Suppressor macrophage (primary cell): ENCODE data around the gene CELF2.
"Not testable (repeated sequence)": the region's sequence is repeated elsewhere in the genome, so short reads cannot be mapped to it uniquely, and the experiment has no call there.

Source experiments
- DNase-seq, 4 experiments: peaks; one replicate each; pipeline ENCODE4 v3.0.0-alpha.2; 2020 to 2022

Gene CELF2

DNA sequence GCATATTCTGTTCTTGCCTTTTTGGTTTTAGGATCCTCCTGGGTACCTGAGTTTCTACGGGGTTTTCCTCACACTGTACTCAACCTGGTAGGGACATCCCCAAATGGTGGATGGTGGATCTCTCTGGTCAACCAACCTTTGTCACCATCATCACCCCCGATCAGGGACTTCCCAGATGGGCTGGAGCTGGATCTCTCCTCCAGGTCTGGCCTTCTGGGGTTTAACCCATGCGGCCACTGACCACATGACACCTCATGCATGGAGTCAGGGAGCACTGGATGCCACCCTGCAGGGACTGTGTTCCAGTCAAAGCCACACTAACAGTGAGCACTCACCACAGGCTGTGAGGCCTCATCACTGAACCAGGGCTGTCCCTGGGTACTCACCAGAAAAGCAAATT is 80.0 kb downstream of the CELF2 start:
- DNase-seq = no peak

DNA sequence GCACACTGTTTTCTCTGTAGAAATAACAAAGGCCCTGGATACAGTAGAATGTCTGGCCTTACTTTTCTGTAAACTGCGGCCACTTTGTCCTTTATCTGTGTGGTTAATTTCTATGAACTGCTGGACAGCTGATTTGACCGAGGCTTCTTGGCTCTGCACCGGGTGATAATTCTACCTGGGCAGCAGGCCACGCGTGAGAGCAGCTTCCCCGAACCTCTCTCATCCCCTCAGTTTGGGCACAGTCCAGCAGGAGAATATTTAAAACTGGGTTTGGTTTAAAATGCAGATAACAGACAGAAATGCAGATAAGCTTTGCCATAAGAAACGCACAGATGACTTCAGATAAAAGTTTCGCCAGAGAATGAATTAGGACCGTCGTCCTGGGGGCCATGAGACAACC is 81.0 kb downstream of the CELF2 start:
- DNase-seq = no peak

DNA sequence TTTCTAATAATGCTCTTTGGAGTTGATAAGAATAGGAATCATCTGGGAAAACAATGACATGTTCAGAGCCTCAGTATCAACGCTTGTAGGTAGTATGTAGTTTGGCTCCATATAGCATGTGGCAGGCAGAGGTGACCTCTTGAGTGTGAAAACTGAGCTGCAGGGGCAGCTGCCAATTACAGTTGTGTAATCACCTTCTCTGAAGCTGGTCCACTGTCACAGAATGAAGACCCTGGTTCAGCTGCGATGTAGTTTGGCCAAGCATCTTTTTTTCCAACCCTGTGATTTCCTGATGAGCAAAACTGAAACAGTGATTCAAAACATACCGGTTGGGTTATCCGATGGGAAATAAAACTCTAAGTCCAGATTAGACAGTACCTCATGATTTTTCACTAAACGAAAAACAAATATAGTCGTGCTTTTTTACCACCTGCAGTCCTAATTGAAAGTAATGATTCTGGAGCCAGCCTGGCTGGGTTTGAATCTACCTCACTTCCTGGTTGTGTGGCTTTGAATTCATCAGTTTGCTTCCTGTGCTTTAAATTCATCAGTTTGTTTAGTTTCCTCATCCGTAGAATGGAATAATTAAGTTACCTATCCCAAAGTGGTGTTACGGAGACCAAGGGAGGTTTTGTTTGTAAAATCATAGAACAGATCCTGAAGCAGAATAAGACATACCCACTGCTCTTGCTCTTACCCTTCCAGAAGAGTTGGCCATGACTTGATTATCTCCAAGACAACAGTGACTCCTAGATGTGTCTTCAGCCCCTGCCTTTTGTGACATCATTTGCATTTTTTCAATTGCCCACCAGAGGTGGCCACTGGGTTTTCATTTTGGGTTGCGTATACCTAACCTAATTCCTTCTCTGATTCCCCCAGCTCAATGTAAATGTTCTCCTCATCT is 87.4 kb downstream of the CELF2 start:
- no peak for DNase-seq

DNA sequence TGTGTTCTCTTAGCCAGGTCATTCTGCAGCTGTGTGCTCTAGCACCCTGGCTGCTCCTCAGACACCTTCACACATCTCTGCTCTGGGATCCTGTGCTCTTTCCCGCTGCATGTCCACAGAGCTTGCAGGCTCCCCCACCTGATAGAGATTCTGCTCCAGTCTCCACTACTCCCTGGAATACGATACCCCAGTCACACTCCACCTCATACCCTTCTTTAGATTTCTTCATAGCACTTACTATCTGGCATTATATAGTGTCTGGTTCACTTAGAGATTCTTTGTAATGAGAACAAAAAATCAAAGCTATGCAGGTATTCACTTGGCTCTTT is 88.0 kb downstream of the CELF2 start:
- no peak for DNase-seq

DNA sequence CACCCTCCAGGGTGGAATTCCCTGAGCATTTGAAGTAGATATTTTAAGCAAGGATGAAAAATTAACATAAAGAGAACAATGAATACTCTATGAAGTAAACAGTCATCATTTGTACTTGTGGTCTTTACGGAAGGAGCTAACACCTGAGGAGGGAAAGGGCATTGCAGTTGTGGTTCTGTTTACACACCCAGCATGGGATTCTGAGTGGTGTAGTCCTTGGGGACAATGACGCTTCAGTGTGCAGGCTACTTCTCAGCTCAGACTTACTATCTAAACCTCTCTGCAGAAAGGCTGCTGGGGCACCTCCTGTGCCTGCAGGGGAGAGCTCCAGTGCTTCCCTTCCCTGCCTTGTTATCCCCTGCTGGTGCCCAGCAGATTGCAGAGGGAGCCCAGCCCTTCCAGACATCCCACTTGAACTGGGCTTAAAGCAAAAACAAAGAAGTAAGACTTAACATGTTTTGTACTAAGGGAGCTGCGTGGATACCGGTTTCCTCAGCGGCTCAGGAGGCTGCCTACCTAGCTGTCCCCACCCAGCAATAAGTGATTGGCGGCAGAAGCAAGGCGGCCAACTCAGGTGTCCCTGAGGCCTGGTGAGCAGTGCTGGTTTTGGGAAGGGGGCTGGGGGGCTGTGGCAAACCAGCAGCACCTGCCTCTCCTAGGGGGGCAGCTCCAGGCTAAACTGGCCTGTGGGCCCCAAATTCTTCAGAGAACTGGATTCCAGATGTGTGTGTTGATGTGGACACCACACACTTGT is 89.1 kb downstream of the CELF2 start:
- no peak for DNase-seq

DNA sequence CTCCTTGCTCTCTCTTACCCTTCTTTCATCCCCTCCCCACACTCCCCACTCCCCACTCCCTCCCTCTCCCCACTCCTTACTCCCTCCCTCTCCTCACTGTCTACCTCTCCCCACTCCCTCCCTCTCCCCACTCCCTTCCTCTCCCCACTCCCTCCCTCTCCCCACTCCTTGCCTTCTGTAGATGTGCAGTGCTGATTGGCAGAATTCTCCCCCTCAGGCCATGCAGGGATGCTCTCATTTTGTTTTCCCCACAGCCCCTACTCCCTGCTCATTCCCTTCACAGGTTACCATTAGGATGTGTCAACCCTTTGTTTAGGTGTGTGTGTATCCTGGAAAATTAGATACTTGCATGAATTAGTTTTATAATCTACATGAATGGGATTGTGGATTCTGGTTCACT is 90.3 kb downstream of the CELF2 start:
- DNase-seq = no peak

DNA sequence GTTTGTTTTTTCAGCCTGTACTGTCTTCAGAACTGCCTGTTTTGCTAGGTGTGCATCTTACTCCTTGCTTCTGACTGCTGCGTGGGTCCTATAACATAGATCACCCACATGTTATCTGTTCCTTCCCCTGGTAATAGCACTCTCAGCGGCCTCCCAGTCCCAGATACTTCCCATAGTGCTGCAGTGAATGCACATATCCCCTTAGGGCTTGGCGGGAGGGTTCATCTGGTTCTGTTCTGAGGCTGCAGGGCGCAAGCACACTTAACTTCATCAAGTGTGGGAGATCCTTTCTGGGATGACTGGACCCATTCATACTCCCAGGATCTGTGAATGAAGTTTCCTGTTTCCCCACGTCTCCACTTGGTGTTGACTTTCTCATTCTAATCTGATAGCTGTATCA is 90.7 kb downstream of the CELF2 start:
- DNase-seq = no peak

DNA sequence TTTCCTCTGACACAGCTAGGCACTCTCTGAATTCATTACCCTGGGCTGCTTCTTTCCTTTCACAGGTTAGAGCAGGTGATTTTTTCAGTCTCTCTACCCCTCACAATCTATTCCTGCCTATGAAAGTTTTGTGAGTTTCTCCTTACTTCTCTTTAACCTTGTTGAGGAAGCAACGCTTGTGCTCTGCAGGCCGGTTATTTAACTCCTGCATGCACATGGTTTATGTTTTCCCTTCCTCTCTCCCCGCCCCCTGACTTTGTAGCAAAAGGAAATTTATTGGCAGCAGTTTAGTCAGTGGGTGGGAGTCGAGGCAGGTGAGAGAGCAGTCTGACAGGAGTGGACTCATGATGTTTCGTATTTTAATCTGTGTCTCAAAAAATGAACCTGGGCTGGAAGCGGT is 91.9 kb downstream of the CELF2 start:
- DNase-seq = no peak

DNA sequence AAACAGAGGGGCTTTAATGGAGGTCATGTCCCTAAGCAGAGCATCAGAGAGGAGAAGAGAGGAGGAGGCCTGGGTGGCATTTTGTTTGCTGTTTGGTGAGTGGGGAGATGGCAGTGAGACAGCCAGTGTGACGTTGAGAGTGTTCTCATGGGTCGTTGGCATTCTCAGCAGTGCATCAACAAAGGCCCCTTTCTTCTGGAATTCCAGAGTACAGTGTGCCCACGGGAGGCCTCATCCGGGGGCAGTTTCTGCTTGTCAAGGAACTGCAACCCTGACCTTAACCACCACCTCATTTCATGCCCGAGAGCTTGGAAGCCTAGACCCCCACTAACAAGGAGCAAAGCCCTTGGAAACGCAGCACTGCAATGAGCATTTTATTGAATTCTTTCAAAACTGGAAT is 92.9 kb downstream of the CELF2 start:
- DNase-seq = no peak

DNA sequence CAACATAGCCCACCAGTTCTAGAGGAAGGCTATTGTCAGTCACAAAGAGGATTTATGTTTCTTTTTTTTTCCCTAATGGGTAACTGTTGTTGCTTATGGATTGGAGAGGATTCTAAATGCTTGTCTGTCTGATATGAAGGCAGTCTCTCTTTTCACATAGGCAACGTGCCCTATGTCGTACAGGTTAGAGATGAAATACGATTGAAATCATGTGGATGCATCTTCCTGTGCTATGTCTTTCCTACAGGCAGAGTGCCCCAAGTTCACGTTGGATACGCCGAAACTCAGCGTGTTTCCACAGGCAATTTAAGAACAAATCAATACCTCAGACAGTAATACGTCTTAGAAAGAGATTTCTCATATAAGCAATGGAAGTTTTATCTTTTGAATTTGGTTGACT is 93.8 kb downstream of the CELF2 start:
- DNase-seq = no peak

DNA sequence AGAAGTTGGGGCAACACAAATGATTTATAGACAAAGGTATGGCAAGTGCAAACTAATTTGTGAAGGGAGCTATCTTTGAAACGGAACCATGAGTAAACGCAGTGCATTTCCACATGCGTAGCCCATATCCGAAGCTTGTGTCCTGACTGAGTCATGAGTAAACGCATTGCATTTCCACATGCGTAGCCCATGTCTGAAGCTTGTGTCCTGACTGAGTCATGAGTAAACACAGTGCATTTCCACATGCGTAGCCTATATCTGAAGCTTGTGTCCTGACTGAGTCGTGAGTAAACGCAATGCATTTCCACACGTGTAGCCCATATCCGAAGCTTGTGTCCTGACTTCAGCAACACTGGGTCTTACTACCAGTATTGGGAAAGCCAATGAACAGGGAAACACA is 95.0 kb downstream of the CELF2 start:
- no peak for DNase-seq

DNA sequence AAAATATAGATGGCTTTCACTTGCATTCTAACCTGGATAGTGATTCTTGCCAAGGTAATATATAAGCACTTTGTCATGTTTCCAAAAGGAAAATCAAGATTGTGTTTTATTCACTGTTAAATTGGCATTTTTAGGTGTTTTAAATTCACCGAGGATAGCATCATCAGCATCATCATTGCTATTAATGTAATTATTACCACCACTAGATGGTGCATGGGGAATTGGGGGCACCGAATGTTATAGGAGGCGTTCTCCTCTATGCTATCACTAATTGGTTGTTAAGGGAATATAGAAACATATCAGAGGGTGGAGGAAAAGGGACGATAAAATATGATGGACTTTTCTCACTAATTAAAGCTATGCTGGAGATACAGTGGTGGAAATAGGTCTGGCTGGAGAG is 95.5 kb downstream of the CELF2 start:
- peak; percentile 21 to 76 (median 51) for DNase-seq

DNA sequence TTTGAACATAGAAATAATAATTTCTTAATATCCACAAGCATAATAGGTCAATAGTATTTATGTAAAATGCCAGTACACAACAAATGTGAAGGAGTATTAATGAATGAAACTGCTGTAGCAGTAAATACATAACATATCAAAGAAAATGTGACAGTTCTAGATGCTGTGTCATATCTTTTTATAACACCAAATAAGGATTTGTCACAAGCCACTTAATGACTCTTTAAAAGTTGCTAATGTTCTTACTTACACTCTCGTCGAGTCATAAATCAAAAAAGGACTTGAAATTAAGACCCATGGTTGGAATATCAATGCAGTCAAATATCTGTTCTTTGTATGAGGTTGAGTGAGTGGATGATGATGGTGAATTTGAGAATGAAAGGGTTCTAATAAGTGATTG is 96.6 kb downstream of the CELF2 start:
- no peak for DNase-seq

DNA sequence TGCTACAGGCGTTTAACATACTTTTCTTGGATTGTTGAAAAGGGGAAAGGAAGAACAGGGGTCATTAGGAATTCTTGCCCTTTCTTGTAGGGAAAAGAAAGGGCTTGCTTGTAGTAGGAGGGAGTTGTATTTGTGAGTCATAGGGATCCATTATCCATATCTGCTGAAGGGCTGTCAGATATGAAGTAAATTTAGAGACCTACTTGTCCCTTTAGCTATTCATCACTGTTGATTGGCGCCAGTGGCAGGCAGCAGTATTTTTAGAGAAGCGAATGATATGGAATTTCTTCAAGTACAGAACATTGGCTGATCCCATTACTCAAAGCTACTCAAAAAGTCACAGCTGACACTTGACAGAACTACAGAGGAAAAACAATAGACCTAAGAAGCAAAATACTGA is 97.7 kb downstream of the CELF2 start:
- DNase-seq = no peak

DNA sequence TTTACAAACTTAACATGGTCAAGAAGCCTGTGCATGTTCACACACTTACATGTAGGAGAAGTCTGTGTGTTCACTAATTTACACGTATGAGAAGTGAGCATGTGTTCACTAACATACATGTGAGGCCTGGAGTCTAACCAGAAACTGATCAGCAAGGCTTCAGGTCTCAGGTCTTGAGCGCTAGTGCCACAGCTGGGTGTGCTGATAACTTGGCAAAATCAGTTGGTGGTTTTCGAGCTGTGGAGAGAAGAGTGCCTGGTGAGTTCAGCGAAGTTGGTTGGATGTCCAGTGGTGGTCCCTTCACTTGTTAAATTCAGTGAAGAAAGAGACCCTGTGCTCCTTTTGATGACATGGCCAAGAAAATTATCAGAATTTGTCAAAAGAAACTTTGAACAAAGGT is 98.7 kb downstream of the CELF2 start:
- no peak for DNase-seq

DNA sequence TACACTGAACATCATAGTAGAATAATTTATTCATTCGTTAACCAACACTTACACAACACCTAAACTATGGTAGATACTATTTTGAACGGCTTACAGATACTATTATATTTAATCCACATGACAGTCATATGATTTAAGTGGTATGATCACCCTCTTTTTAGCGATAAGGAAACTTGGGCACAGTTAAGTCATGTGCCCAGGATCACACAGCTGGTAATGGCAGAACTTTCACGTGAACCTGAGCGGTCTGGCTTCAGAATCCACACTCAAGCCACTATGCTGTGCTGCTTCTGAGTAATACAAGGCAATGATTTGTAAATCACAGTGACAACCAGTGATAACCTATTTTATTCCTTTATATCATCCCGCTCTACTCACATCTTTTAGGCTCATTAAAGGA is 99.1 kb downstream of the CELF2 start:
- DNase-seq = no peak

DNA sequence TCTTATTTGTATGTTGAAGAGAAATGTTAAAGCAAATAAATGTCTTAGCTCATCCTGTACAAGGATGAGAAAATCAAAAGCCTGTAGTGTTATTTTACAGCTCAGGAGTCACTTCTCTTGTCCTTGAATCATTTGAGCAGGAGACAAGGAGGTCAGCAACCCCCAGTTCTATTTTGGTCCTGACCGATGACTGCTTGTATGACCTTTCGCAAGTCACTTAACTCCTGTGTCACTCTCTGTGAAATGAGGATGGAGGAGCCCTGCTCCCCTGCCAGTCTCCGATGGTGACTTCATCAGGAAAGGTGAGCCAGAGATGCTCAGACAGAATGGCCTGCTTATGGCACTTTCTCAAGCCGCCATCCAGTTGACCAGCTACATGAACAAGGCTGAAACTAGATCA is 101.0 kb downstream of the CELF2 start:
- peak; percentile 23 to 62 (median 32) for DNase-seq

DNA sequence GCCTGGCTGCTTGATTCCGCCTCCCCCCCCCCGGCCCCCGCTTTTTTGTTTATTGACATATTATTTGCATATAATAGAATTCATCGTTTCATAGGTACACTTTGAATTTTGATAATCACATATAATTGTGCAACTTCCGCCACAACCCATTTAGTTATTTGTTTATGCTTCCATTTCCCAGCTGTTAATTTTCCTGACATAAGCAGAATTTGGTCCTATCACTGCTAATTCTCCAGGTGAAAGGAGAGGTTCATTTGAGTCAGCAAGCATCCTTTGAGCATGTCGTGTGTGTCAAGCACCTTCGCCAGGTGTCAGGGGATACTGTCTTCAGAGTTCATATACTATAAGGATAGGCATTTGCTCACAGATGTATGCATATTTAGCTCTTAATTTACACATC is 102.2 kb downstream of the CELF2 start:
- no peak for DNase-seq

DNA sequence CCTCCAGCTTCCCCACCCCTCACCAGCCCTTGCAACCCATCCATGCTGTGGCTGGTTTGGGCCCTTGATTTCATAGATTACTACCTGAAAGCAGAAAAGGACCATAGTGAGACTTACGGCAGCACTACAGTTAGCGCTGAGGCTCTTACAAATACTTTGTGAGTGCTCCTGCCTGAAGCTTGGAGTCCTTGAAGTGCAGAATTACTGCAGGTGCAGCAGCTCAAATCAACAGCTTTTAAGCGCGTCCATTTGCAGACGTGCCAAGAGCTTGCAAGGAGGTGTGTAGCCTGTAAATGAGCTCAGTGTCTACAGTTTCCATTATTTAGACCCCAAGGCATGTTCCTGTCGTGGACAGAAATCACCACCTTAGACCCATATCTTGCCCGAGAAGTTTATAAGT is 103.0 kb downstream of the CELF2 start:
- DNase-seq = no peak

DNA sequence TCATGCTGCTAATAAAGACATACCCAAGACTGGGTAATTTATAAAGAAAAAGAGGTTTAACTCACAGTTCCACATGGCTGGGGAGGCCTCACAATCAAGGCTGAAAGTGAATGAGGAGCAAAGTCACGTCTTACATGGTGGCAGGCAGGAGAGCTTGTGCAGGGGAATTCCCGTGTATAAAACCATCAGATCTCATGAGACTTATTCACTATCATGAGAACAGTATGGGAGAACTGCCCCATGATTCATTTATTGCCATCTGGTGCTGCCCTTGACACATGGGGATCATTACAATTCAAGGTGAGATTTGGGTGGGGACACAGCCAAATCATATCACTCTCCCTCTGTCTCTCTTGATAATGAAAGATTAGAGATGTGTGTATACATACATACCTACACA is 106.2 kb downstream of the CELF2 start:
- not testable (repeated sequence) for DNase-seq

DNA sequence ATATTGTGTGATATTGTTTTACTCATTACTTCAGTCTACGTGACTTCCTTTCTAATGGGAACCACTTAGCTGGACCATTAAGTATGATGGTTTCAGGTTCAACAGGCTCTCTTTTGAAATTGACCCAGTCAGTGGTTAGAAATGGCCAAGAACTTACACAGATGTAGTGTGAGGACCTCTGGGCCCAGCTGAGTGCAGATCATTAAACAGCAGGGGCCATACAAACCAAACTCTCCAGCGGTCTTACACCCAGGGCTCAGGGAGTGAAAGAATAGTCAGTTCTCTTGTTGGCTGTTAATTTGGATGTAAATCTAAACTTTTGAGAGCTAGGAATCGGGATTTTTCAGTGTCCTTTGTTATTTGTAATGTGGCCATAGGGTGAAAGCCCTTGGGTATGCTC is 107.3 kb downstream of the CELF2 start:
- DNase-seq = no peak

DNA sequence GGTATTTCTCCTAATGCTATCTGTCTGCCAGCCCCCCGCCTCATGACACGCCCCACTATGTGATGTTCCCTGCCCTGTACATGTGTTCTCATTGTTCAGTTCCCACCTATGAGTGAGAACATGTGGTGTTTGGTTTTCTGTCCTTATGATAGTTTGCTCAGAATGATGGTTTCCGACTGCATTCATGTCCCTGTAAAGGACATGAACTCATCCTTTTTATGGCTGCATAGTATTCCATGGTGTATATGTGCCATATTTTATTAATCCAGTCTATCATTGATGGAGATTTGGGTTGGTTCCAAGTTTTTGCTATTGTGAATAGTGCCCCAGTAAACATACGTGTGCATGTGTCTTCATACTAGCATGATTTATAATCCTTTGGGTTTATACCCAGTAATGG is 109.3 kb downstream of the CELF2 start:
- not testable (repeated sequence) for DNase-seq

DNA sequence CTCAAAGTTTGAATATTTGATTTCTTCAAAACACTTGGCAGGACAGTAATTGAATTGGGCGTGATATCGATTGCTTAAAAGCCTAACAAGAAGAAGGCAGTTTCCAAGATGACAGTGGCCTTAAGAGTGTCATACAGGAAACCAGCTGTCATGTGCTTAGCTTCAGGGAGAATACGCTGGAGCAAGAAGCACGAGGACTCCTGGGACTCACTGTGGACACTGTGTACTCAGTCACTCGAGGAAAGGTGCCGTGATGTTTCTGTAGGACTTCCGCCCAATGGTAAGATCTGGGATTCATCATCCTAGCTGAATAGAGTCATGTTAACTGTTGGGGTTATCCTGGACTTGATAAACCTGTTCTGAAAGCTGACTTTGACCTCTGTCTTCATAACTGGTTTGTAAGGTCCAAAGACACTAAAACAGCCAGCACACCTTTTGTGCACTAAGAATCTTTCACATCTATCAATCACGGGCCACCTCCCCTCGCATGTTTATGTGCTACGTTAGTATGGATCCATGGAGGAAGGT is 113.5 kb downstream of the CELF2 start:
- no peak for DNase-seq

DNA sequence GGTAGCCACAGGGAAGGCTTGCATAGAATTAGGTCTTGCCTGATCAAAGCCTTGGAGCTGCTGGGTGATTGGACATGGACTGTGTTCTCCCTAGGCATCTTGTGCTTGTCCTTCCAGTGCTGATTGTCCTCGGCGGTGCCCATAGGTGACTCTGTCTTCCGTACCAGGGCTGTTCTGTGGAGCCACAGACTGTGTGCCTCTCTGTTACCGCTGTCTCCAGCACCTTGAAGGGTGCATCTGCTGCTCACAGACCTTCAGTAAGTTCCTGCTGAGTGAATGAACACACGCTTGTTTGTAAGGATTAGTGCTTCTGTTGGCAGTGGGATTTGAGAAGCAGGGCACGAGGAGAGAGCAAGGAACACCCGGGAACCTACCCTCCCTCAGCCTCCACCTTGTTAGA is 116.7 kb downstream of the CELF2 start:
- DNase-seq = no peak
